GM12878 (cell line): Measurements from ENCODE around the gene ARTN. TPM values are rescaled to one million over a fixed set of nuclear protein-coding genes. Genes with fewer than 3 reads are reported as not detected.

Experiments
- CHD2 ChIP-seq: IDR thresholded peaks from 2 replicates; pipeline ENCODE4 v1.6.1; 2011; ENCODE audit warnings: low read depth, low read length, improper control_type of control experiment, borderline replicate concordance
- CREB1 ChIP-seq: IDR thresholded peaks from 2 replicates; pipeline ENCODE4 v1.6.1; 2012; ENCODE audit warnings: low read depth, mild to moderate bottlenecking, inconsistent platforms
- CTCF ChIP-seq, 3 experiments: IDR thresholded peaks in 2 of 3; conservative IDR thresholded peaks in 1 of 3; 2 replicates each; pipeline ENCODE4 v1.5.1; 2011; ENCODE audit warnings: low read depth in 3 of 3, low read length in 3 of 3, mild to moderate bottlenecking in 3 of 3, control low read depth in 2 of 3, moderate library complexity in 2 of 3, inconsistent platforms in 1 of 3, mixed read lengths in 1 of 3; ENCODE audit not compliant: control insufficient read depth in 2 of 3, insufficient read depth in 1 of 3; ENCODE audit errors: extremely low read depth in 1 of 3
- E2F8 ChIP-seq: fragments of 450-650 bp; IDR thresholded peaks from 2 replicates; pipeline ENCODE4 v1.6.1; 2018; ENCODE audit warnings: mild to moderate bottlenecking, low read depth, moderate library complexity; ENCODE audit not compliant: partially characterized antibody
- FOXK2 ChIP-seq: fragments of 450-650 bp; IDR thresholded peaks from 2 replicates; pipeline ENCODE4 v1.6.1; 2017; ENCODE audit warnings: mild to moderate bottlenecking, moderate library complexity
- GABPA ChIP-seq: IDR thresholded peaks from 2 replicates; pipeline ENCODE4 v1.6.1; 2014; ENCODE audit warnings: antibody characterized with exemption, low read depth, mild to moderate bottlenecking, inconsistent platforms
- JUNB ChIP-seq: IDR thresholded peaks from 2 replicates; pipeline ENCODE4 v1.6.1; 2016; ENCODE audit warnings: antibody characterized with exemption, mild to moderate bottlenecking
- KAT2A ChIP-seq: conservative IDR thresholded peaks from 2 replicates; pipeline ENCODE4 v1.6.1; 2011; ENCODE audit warnings: low read depth, low read length; ENCODE audit not compliant: control insufficient read depth
- MTA2 ChIP-seq: fragments of 450-650 bp; IDR thresholded peaks from 2 replicates; pipeline ENCODE4 v1.6.1; 2016; ENCODE audit warnings: low read depth, mild to moderate bottlenecking, moderate library complexity
- MXI1 ChIP-seq: fragments of 150-350 bp; IDR thresholded peaks from 2 replicates; pipeline ENCODE4 v1.6.1; 2011; ENCODE audit warnings: low read depth, mild to moderate bottlenecking, inconsistent platforms, low read length, improper control_type of control experiment
- NFYB ChIP-seq: IDR thresholded peaks from 2 replicates; pipeline ENCODE4 v1.6.1; 2011; ENCODE audit warnings: low read depth, mild to moderate bottlenecking, low read length, improper control_type of control experiment, moderate library complexity; ENCODE audit not compliant: insufficient read depth
- PKNOX1 ChIP-seq: fragments of 450-650 bp; IDR thresholded peaks from 2 replicates; pipeline ENCODE4 v1.6.1; 2016; ENCODE audit warnings: mild to moderate bottlenecking
- RAD51 ChIP-seq: fragments of 450-650 bp; IDR thresholded peaks from 2 replicates; pipeline ENCODE4 v1.6.1; 2016; ENCODE audit warnings: moderate library complexity, mild to moderate bottlenecking, inconsistent platforms
- RBBP5 ChIP-seq: fragments of 200-600 bp; sonication (generic); conservative IDR thresholded peaks from 2 replicates; pipeline ENCODE4 v1.6.1; 2016
- RELA ChIP-seq: fragments of 450-650 bp; IDR thresholded peaks from 2 replicates; pipeline ENCODE4 v1.8.0; 2014; ENCODE audit warnings: borderline replicate concordance; ENCODE audit not compliant: partially characterized antibody
- SIN3A ChIP-seq: IDR thresholded peaks from 2 replicates; pipeline ENCODE4 v1.6.1; 2012; ENCODE audit warnings: low read depth, low read length, improper control_type of control experiment
- SMARCA5 ChIP-seq: fragments of 450-650 bp; IDR thresholded peaks from 2 replicates; pipeline ENCODE4 v1.6.1; 2017; ENCODE audit warnings: mild to moderate bottlenecking
- SP1 ChIP-seq: IDR thresholded peaks from one replicate; pipeline ENCODE4 v1.6.1; 2011; ENCODE audit warnings: low read depth, low read length
- SREBF2 ChIP-seq: IDR thresholded peaks from 2 replicates; pipeline ENCODE4 v1.6.1; 2012; ENCODE audit warnings: mild to moderate bottlenecking, low read length
- STAT3 ChIP-seq: IDR thresholded peaks from 2 replicates; pipeline ENCODE4 v1.6.1; 2011; ENCODE audit warnings: low read depth, low read length, improper control_type of control experiment
- SUPT20H ChIP-seq: IDR thresholded peaks from 2 replicates; pipeline ENCODE4 v1.6.1; 2011; ENCODE audit warnings: low read depth, mild to moderate bottlenecking, low read length, moderate library complexity, borderline replicate concordance; ENCODE audit not compliant: control insufficient read depth
- TARDBP ChIP-seq: IDR thresholded peaks from 2 replicates; pipeline ENCODE4 v1.6.1; 2016; ENCODE audit warnings: borderline replicate concordance
- USF1 ChIP-seq: IDR thresholded peaks from 2 replicates; pipeline ENCODE4 v1.6.1; 2011; ENCODE audit warnings: borderline replicate concordance, low read depth, mild to moderate bottlenecking, moderate library complexity, mixed read lengths, low read length; ENCODE audit not compliant: insufficient read depth; ENCODE audit errors: extremely low read length
- YBX1 ChIP-seq: fragments of 450-650 bp; IDR thresholded peaks from 2 replicates; pipeline ENCODE4 v1.6.1; 2016; ENCODE audit warnings: antibody characterized with exemption
- YY1 ChIP-seq: IDR thresholded peaks from 2 replicates; pipeline ENCODE4 v1.6.1; 2011; ENCODE audit warnings: low read depth, mild to moderate bottlenecking, low read length
- ZBED1 ChIP-seq: IDR thresholded peaks from 2 replicates; pipeline ENCODE4 v1.6.1; 2016; ENCODE audit warnings: borderline replicate concordance
- polyA plus RNA-seq, 11 experiments: library from polyadenylated mRNA; depleted of rRNA in 4 of 11; unstranded in 6 of 11; stranded (reverse) in 5 of 11; fragments of >200 nt; fragmentation: Nextera tagmentation in 4 of 11; fragmentation: Illumina TruSeq in 1 of 11; extraction: Ambion mirVana in 4 of 11; extraction: Trizol in 1 of 11; gene quantifications; 1 replicate in 1 of 11; 2 replicates in 10 of 11; pipeline versions ENCODE4 v1.2.1 to v1.2.3, GENCODE V29; 2011 to 2016; ENCODE audit warnings: inconsistent platforms in 2 of 11, missing spikeins in 2 of 11, low read depth in 1 of 11
- total RNA-seq, 4 experiments: library from RNA; depleted of rRNA in 3 of 4; stranded (reverse); fragments of >200 nt in 3 of 4; fragmentation: Illumina TruSeq in 1 of 4; extraction: Trizol in 1 of 4; gene quantifications; 2 replicates each; pipeline versions ENCODE4 v1.2.1 to v1.2.3, GENCODE V29; 2013 to 2021

The ARTN gene
- total and polyA plus RNA-seq, 10 of the 15 experiments (the other 5 are each of a cell fraction or from before 2014, with no cell fraction given), result 0.06 to 2.1 (median 0.34) TPM; not detected in 1

GRCh38 chr1:43969746-43970466 lies 36.3 kb downstream of the ARTN start, which contains the start of gene DPH2 (continued):
- TF ChIP-seq SMARCA5 (no peak), RBBP5 (no peak), SUPT20H (no peak), STAT3 (no peak), PKNOX1 (peak; percentile 48; the same call in 1 of the 2 replicates), USF1 (peak; percentile 61), RAD51 (peak; percentile 78), SP1 (peak; percentile 89), GABPA (peak; percentile 96), MTA2 (peak; percentile 89), SIN3A (peak; percentile 94; the same call in 1 of the 2 replicates), KAT2A (no peak), E2F8 (peak; percentile 83), JUNB (no peak), CHD2 (peak; percentile 90; the same call in 1 of the 2 replicates), MXI1 (peak; percentile 99), RELA (no peak), ZBED1 (no peak), CTCF (IDR thresholded peaks at IDR 0.05 in 2 of 3, conservative IDR thresholded peaks at IDR 0.05 in 1 of 3; ENCODE audit: control insufficient read depth in 2 of 3, extremely low read depth in 1 of 3, insufficient read depth in 1 of 3, low read depth in 3 of 3, low read length in 3 of 3) (peak in 2 of 3 experiments; percentile 10 to 15; a peak in 2 of 6 replicates), SREBF2 (no peak; the same call in 1 of the 2 replicates), FOXK2 (no peak), YBX1 (no peak), NFYB (peak; percentile 91), CREB1 (peak; percentile 83), TARDBP (peak; percentile 77; the same call in 1 of the 2 replicates), YY1 (peak; percentile 80)
